K562 (cell line): ENCODE measurements around the gene EIF4EBP2. TPM values are rescaled to one million over a fixed set of nuclear protein-coding genes. Genes with fewer than 3 reads are reported as not detected.

Experiments used
- CCNT2 ChIP-seq: IDR thresholded peaks from 2 replicates; pipeline ENCODE4 v1.6.1; 2011; ENCODE audit warnings: borderline replicate concordance, low read depth, mild to moderate bottlenecking, moderate library complexity, mixed read lengths, low read length; ENCODE audit not compliant: insufficient read length; ENCODE audit errors: extremely low read depth
- HEY1 ChIP-seq: fragments of 250-450 bp; sonication (Bioruptor Pico); IDR thresholded peaks from 2 replicates; pipeline ENCODE4 v1.5.0; 2020; ENCODE audit warnings: mild to moderate bottlenecking, moderate library complexity, borderline replicate concordance
- HMG20B ChIP-seq: fragments of 250-450 bp; sonication (Bioruptor Pico); IDR thresholded peaks from 2 replicates; pipeline ENCODE4 v1.5.0; 2021; ENCODE audit warnings: mild to moderate bottlenecking
- NFRKB ChIP-seq: fragments of 450-650 bp; IDR thresholded peaks from 2 replicates; pipeline ENCODE4 v1.6.1; 2016; ENCODE audit warnings: low read depth
- SAP30 ChIP-seq: fragments of 200-600 bp; sonication (generic); IDR thresholded peaks from 2 replicates; pipeline ENCODE4 v1.6.1; 2012; ENCODE audit warnings: borderline replicate concordance, low read depth, mild to moderate bottlenecking, moderate library complexity, low read length, control low read depth, inconsistent platforms; ENCODE audit not compliant: insufficient read depth, poor library complexity, severe bottlenecking
- ZNF197 ChIP-seq: fragments of 200-800 bp; sonication (Bioruptor generic); IDR thresholded peaks from 2 replicates; pipeline ENCODE4 v1.6.1; 2016; ENCODE audit warnings: low read depth, missing genetic modification characterization, missing compliant biosample characterization
- ZNF707 ChIP-seq: fragments of 250-450 bp; sonication (Bioruptor Pico); conservative IDR thresholded peaks from 2 replicates; pipeline ENCODE4 v1.8.0; 2022; ENCODE audit warnings: inconsistent platforms, mild to moderate bottlenecking, moderate library complexity
- polyA plus RNA-seq, 8 experiments: library from polyadenylated mRNA; depleted of rRNA in 4 of 8; stranded (reverse) in 5 of 8; unstranded in 3 of 8; fragments of >200 nt; fragmentation: Nextera tagmentation in 2 of 8; fragmentation: Illumina TruSeq in 1 of 8; extraction: Ambion mirVana in 2 of 8; extraction: Trizol in 1 of 8; gene quantifications; 2 replicates each; pipeline versions ENCODE4 v1.2.1 to v1.2.3, GENCODE V29; 2011 to 2014; ENCODE audit warnings: inconsistent platforms in 1 of 8, missing spikeins in 1 of 8
- total RNA-seq, 7 experiments: library from RNA; depleted of rRNA in 6 of 7; stranded (reverse); fragments of >200 nt in 6 of 7; fragmentation: Illumina TruSeq in 2 of 7; extraction: Trizol in 2 of 7; gene quantifications; 2 replicates each; pipeline versions ENCODE4 v1.2.1 to v1.2.3, GENCODE V29; 2011 to 2021; ENCODE audit warnings: low replicate concordance in 1 of 7
- TF ChIP-seq, protein P1 (sequence below), 3 experiments: IDR thresholded peaks in 2 of 3; conservative IDR thresholded peaks in 1 of 3; 2 replicates each; pipeline ENCODE4 v1.5.1; 2011 to 2012; ENCODE audit warnings: low read length in 3 of 3, mild to moderate bottlenecking in 3 of 3, control low read depth in 2 of 3, improper control_type of control experiment in 1 of 3, inconsistent platforms in 1 of 3, low read depth in 1 of 3, mixed read lengths in 1 of 3, moderate library complexity in 1 of 3; ENCODE audit not compliant: insufficient read depth in 2 of 3
- TF ChIP-seq, protein P2 (sequence below): sonication (generic); formaldehyde crosslinking; IDR thresholded peaks from 2 replicates; pipeline ENCODE4 v1.8.1; 2023; ENCODE audit warnings: missing genetic modification reagents, mild to moderate bottlenecking, borderline replicate concordance
- TF ChIP-seq, protein P3 (sequence below): fragments of 200-400 bp; formaldehyde crosslinking; IDR thresholded peaks from 2 replicates; pipeline ENCODE4 v1.6.1; 2017; ENCODE audit warnings: mild to moderate bottlenecking, low read depth, low read length, moderate library complexity
- TF ChIP-seq, protein P4 (sequence below): sonication (generic); formaldehyde crosslinking; IDR thresholded peaks from 2 replicates; pipeline ENCODE4 v1.8.0; 2022; ENCODE audit warnings: mild to moderate bottlenecking, low read depth, missing genetic modification reagents
- TF ChIP-seq, protein P5 (sequence below): IDR thresholded peaks from 2 replicates; pipeline ENCODE4 v1.6.1; 2012; ENCODE audit warnings: low read depth, low read length, improper control_type of control experiment, borderline replicate concordance

EIF4EBP2 gene
- total and polyA plus RNA-seq, 9 of the 15 experiments (the other 6 are each of a cell fraction or from before 2014, with no cell fraction given): 16.1 to 67.5 (median 38.3) TPM

DNA sequence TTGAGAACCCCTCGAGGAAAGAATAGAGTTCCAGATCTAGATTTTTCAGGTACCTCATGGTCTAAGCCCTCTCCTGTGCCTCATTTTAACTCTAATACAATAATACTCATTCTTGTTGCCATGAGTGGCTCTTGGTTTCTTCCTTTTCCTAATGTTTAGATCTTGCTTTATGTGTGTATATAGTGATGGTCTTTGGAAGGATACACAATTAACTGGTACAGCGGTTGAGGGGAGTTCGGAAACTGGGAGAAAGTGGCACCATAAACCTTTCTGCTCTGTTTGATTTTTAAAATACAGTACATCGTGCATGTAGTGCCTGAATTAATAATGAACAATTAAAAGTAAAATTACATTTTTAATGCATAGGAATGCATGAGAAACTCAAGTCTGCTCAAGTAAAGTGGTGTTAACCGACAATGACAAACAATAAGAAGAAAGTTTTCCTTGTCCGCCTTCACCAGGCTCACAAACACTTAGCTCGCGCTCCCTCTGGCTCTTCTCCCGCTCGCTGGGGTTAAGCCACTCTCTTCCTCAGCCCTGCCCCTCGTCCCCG lies 386 bp upstream of the EIF4EBP2 start (continued):
- TF ChIP-seq, protein P1, sequence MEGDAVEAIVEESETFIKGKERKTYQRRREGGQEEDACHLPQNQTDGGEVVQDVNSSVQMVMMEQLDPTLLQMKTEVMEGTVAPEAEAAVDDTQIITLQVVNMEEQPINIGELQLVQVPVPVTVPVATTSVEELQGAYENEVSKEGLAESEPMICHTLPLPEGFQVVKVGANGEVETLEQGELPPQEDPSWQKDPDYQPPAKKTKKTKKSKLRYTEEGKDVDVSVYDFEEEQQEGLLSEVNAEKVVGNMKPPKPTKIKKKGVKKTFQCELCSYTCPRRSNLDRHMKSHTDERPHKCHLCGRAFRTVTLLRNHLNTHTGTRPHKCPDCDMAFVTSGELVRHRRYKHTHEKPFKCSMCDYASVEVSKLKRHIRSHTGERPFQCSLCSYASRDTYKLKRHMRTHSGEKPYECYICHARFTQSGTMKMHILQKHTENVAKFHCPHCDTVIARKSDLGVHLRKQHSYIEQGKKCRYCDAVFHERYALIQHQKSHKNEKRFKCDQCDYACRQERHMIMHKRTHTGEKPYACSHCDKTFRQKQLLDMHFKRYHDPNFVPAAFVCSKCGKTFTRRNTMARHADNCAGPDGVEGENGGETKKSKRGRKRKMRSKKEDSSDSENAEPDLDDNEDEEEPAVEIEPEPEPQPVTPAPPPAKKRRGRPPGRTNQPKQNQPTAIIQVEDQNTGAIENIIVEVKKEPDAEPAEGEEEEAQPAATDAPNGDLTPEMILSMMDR (IDR thresholded peaks at IDR 0.05 in 2 of 3, conservative IDR thresholded peaks at IDR 0.05 in 1 of 3; ENCODE audit: insufficient read depth in 2 of 3, low read depth in 1 of 3, low read length in 3 of 3): 0 out of 6 replicates have a peak, but pooled peaks of 1 of the 3 experiments have one; percentile 5
- no peak for TF ChIP-seq SAP30
- 0 out of 2 replicates have a peak, but pooled peaks have one; percentile 40 for TF ChIP-seq NFRKB
- no peak for TF ChIP-seq HMG20B (CRISPR knock-in tag)
- TF ChIP-seq, protein P2, sequence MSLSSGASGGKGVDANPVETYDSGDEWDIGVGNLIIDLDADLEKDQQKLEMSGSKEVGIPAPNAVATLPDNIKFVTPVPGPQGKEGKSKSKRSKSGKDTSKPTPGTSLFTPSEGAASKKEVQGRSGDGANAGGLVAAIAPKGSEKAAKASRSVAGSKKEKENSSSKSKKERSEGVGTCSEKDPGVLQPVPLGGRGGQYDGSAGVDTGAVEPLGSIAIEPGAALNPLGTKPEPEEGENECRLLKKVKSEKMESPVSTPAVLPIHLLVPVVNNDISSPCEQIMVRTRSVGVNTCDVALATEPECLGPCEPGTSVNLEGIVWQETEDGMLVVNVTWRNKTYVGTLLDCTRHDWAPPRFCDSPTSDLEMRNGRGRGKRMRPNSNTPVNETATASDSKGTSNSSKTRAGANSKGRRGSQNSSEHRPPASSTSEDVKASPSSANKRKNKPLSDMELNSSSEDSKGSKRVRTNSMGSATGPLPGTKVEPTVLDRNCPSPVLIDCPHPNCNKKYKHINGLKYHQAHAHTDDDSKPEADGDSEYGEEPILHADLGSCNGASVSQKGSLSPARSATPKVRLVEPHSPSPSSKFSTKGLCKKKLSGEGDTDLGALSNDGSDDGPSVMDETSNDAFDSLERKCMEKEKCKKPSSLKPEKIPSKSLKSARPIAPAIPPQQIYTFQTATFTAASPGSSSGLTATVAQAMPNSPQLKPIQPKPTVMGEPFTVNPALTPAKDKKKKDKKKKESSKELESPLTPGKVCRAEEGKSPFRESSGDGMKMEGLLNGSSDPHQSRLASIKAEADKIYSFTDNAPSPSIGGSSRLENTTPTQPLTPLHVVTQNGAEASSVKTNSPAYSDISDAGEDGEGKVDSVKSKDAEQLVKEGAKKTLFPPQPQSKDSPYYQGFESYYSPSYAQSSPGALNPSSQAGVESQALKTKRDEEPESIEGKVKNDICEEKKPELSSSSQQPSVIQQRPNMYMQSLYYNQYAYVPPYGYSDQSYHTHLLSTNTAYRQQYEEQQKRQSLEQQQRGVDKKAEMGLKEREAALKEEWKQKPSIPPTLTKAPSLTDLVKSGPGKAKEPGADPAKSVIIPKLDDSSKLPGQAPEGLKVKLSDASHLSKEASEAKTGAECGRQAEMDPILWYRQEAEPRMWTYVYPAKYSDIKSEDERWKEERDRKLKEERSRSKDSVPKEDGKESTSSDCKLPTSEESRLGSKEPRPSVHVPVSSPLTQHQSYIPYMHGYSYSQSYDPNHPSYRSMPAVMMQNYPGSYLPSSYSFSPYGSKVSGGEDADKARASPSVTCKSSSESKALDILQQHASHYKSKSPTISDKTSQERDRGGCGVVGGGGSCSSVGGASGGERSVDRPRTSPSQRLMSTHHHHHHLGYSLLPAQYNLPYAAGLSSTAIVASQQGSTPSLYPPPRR (CRISPR knock-in tag): peak; percentile 37; the same call in 1 of the 2 replicates
- TF ChIP-seq HEY1 (CRISPR knock-in tag): no peak
- TF ChIP-seq, protein P3, sequence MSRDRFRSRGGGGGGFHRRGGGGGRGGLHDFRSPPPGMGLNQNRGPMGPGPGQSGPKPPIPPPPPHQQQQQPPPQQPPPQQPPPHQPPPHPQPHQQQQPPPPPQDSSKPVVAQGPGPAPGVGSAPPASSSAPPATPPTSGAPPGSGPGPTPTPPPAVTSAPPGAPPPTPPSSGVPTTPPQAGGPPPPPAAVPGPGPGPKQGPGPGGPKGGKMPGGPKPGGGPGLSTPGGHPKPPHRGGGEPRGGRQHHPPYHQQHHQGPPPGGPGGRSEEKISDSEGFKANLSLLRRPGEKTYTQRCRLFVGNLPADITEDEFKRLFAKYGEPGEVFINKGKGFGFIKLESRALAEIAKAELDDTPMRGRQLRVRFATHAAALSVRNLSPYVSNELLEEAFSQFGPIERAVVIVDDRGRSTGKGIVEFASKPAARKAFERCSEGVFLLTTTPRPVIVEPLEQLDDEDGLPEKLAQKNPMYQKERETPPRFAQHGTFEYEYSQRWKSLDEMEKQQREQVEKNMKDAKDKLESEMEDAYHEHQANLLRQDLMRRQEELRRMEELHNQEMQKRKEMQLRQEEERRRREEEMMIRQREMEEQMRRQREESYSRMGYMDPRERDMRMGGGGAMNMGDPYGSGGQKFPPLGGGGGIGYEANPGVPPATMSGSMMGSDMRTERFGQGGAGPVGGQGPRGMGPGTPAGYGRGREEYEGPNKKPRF: no peak
- TF ChIP-seq, protein P4, sequence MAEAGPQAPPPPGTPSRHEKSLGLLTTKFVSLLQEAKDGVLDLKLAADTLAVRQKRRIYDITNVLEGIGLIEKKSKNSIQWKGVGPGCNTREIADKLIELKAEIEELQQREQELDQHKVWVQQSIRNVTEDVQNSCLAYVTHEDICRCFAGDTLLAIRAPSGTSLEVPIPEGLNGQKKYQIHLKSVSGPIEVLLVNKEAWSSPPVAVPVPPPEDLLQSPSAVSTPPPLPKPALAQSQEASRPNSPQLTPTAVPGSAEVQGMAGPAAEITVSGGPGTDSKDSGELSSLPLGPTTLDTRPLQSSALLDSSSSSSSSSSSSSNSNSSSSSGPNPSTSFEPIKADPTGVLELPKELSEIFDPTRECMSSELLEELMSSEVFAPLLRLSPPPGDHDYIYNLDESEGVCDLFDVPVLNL (CRISPR knock-in tag): no peak
- no peak for TF ChIP-seq ZNF707 (CRISPR knock-in tag)
- TF ChIP-seq, protein P5, sequence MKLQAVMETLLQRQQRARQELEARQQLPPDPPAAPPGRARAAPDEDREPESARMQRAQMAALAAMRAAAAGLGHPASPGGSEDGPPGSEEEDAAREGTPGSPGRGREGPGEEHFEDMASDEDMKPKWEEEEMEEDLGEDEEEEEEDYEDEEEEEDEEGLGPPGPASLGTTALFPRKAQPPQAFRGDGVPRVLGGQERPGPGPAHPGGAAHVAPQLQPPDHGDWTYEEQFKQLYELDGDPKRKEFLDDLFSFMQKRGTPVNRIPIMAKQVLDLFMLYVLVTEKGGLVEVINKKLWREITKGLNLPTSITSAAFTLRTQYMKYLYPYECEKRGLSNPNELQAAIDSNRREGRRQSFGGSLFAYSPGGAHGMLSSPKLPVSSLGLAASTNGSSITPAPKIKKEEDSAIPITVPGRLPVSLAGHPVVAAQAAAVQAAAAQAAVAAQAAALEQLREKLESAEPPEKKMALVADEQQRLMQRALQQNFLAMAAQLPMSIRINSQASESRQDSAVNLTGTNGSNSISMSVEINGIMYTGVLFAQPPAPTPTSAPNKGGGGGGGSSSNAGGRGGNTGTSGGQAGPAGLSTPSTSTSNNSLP: no peak
- TF ChIP-seq ZNF197: no peak
- no peak for TF ChIP-seq CCNT2
